ENCODE results near the gene VPS25.

- TF ChIP-seq CTCF (IDR thresholded peaks at IDR 0.05) (no peak), POLR2A (IDR thresholded peaks at IDR 0.05) (no peak)
Observed at GRCh38 chr17:42782166-42783061, 9.2 kb downstream of the VPS25 start.
